ENCODE results near the gene BCAR3.

Gene BCAR3

GRCh38 chr1:93614986-93615581 lies 66.6 kb downstream of the BCAR3 start:
- no peak for DNase-seq (ENCODE audit: low read depth)

GRCh38 chr1:93614541-93614940 lies 67.1 kb downstream of the BCAR3 start:
- no peak for DNase-seq (ENCODE audit: low read depth)

GRCh38 chr1:93613898-93614297 lies 67.7 kb downstream of the BCAR3 start:
- no peak for DNase-seq (ENCODE audit: low read depth)

GRCh38 chr1:93612510-93612909 lies 69.1 kb downstream of the BCAR3 start:
- no peak for DNase-seq (ENCODE audit: low read depth)

- no peak for DNase-seq (ENCODE audit: low read depth)
These were observed 70.0 kb downstream of the BCAR3 start for GRCh38 chr1:93611668-93612067.

- DNase-seq (ENCODE audit: low read depth): no peak
These were observed 72.1 kb downstream of the BCAR3 start for GRCh38 chr1:93609536-93609935.

GRCh38 chr1:93608187-93609109 lies 73.2 kb downstream of the BCAR3 start:
- DNase-seq (ENCODE audit: low read depth): no peak

GRCh38 chr1:93607814-93608186 lies 73.8 kb downstream of the BCAR3 start:
- no peak for DNase-seq (ENCODE audit: low read depth)

GRCh38 chr1:93605812-93606512 lies 75.7 kb downstream of the BCAR3 start:
- DNase-seq (ENCODE audit: low read depth): no peak

- DNase-seq (ENCODE audit: low read depth): no peak
These were observed 76.5 kb downstream of the BCAR3 start for GRCh38 chr1:93605026-93605568.

- no peak for DNase-seq (ENCODE audit: low read depth)
These were observed 77.2 kb downstream of the BCAR3 start for GRCh38 chr1:93604411-93604810.

- DNase-seq (ENCODE audit: low read depth): no peak
These were observed 78.0 kb downstream of the BCAR3 start for GRCh38 chr1:93603601-93604000.

GRCh38 chr1:93603106-93603505 lies 78.5 kb downstream of the BCAR3 start:
- no peak for DNase-seq (ENCODE audit: low read depth)

GRCh38 chr1:93602101-93602500 lies 79.5 kb downstream of the BCAR3 start:
- no peak for DNase-seq (ENCODE audit: low read depth)

GRCh38 chr1:93601686-93602085 lies 80.0 kb downstream of the BCAR3 start:
- DNase-seq (ENCODE audit: low read depth): no peak

GRCh38 chr1:93600663-93601062 lies 81.0 kb downstream of the BCAR3 start:
- no peak for DNase-seq (ENCODE audit: low read depth)

- DNase-seq (ENCODE audit: low read depth): no peak
These were observed 82.2 kb downstream of the BCAR3 start for GRCh38 chr1:93599479-93599878.

GRCh38 chr1:93598861-93599439 lies 82.7 kb downstream of the BCAR3 start:
- no peak for DNase-seq (ENCODE audit: low read depth)

- DNase-seq (ENCODE audit: low read depth): no peak
These were observed 83.2 kb downstream of the BCAR3 start for GRCh38 chr1:93598396-93598795.

GRCh38 chr1:93597709-93598108 lies 83.9 kb downstream of the BCAR3 start:
- no peak for DNase-seq (ENCODE audit: low read depth)

- no peak for DNase-seq (ENCODE audit: low read depth)
These were observed 85.1 kb downstream of the BCAR3 start for GRCh38 chr1:93596329-93597089.

- no peak for DNase-seq (ENCODE audit: low read depth)
These were observed 85.9 kb downstream of the BCAR3 start for GRCh38 chr1:93595743-93596142.
